Neural cell (in vitro differentiated cells): ENCODE data around the gene ASH1L. TPM values are rescaled to one million over a fixed set of nuclear protein-coding genes. Genes with fewer than 3 reads are reported as not detected.
"Not testable (repeated sequence)": the region's sequence is repeated elsewhere in the genome, so short reads cannot be mapped to it uniquely, and the experiment has no call there.

Experiments used
- H2AFZ ChIP-seq: fragments of 200-600, 300-800 bp; sonication (generic), shearing (Covaris generic); 2 replicates; pipeline ENCODE4 v1.6.0; 2014; ENCODE audit warnings: low read depth, mild to moderate bottlenecking, antibody characterized with exemption, low read length, moderate library complexity
- H3F3A ChIP-seq: fragments of 200-600 bp; shearing (Covaris generic); 2 replicates; pipeline ENCODE4 v1.6.1; 2016; ENCODE audit warnings: mild to moderate bottlenecking, moderate library complexity, mixed read lengths, antibody characterized with exemption, low read length; ENCODE audit not compliant: insufficient read depth, poor library complexity, severe bottlenecking
- H3K27ac ChIP-seq: fragments of 200-600, 300-800 bp; sonication (generic), shearing (Covaris generic); 2 replicates; pipeline ENCODE4 v1.5.1; 2014; ENCODE audit warnings: mild to moderate bottlenecking, low read length, moderate library complexity
- H3K27me3 ChIP-seq: fragments of 300-800, 200-600 bp; sonication (generic), shearing (Covaris generic); 2 replicates; pipeline ENCODE4 v1.6.0; 2014; ENCODE audit warnings: mild to moderate bottlenecking, low read depth, low read length, moderate library complexity; ENCODE audit not compliant: insufficient read depth
- H3K36me3 ChIP-seq: fragments of 300-800, 200-600 bp; sonication (generic), shearing (Covaris generic); 2 replicates; pipeline ENCODE4 v1.5.1; 2014; ENCODE audit warnings: mild to moderate bottlenecking, antibody characterized with exemption, low read length, moderate library complexity; ENCODE audit not compliant: insufficient read depth
- H3K4me2 ChIP-seq: fragments of 300-800, 200-600 bp; sonication (generic), shearing (Covaris generic); 2 replicates; pipeline ENCODE4 v1.6.0; 2014; ENCODE audit warnings: mild to moderate bottlenecking, low read length
- H3K4me3 ChIP-seq: fragments of 300-800, 200-600 bp; sonication (generic), shearing (Covaris generic); 2 replicates; pipeline ENCODE4 v1.5.1; 2014; ENCODE audit warnings: mild to moderate bottlenecking, low read length, moderate library complexity
- H3K79me2 ChIP-seq: fragments of 200-600 bp; shearing (Covaris generic); replicated peaks from 2 replicates; pipeline ENCODE4 v1.6.0; 2014; ENCODE audit warnings: mild to moderate bottlenecking, low read length, moderate library complexity; ENCODE audit not compliant: insufficient read depth
- H3K9ac ChIP-seq: fragments of 300-800, 200-600 bp; sonication (generic), shearing (Covaris generic); 2 replicates; pipeline ENCODE4 v1.6.1; 2016; ENCODE audit warnings: mild to moderate bottlenecking, low read length, mixed read lengths
- H3K9me2 ChIP-seq: fragments of 200-600 bp; shearing (Covaris generic); 2 replicates; pipeline ENCODE4 v1.6.1; 2016; ENCODE audit warnings: mild to moderate bottlenecking, low read length, mixed read lengths; ENCODE audit not compliant: insufficient read depth
- H3K9me3 ChIP-seq: fragments of 200-600, 300-800 bp; sonication (generic), shearing (Covaris generic); 2 replicates; pipeline ENCODE4 v1.6.1; 2016; ENCODE audit warnings: mild to moderate bottlenecking, mixed run types, low read length, moderate library complexity, mixed read lengths
- H4K20me1 ChIP-seq: fragments of 200-600 bp; shearing (Covaris generic); 2 replicates; pipeline ENCODE4 v1.6.1; 2016; ENCODE audit warnings: mild to moderate bottlenecking, mixed run types; ENCODE audit not compliant: insufficient read depth
- CTCF ChIP-seq: fragments of 450-650 bp; IDR thresholded peaks from 2 replicates; pipeline ENCODE4 v1.5.1; 2014; ENCODE audit warnings: antibody characterized with exemption, mild to moderate bottlenecking, moderate library complexity; ENCODE audit not compliant: poor library complexity, severe bottlenecking
- EP300 ChIP-seq: fragments of 450-650 bp; conservative IDR thresholded peaks from 2 replicates; pipeline ENCODE4 v1.6.1; 2014; ENCODE audit warnings: antibody characterized with exemption, mild to moderate bottlenecking, moderate library complexity; ENCODE audit not compliant: poor library complexity, severe bottlenecking
- EZH2 ChIP-seq: fragments of 200-600, 300-800 bp; shearing (Covaris generic), sonication (generic); IDR thresholded peaks from 2 replicates; pipeline ENCODE4 v1.6.1; 2014; ENCODE audit warnings: antibody characterized with exemption, low read length, borderline replicate concordance, mild to moderate bottlenecking; ENCODE audit not compliant: insufficient read depth, poor library complexity, severe bottlenecking
- RAD21 ChIP-seq: fragments of 450-650 bp; conservative IDR thresholded peaks from 2 replicates; pipeline ENCODE4 v1.6.1; 2014; ENCODE audit warnings: antibody characterized with exemption, mild to moderate bottlenecking, moderate library complexity
- polyA plus RNA-seq: library from polyadenylated mRNA; depleted of rRNA; stranded (reverse); fragments of >200 nt; gene quantifications from 2 replicates; pipeline ENCODE4 v1.2.3, GENCODE V29; 2014
- TF ChIP-seq, protein P1 (sequence below): IDR thresholded peaks from 2 replicates; pipeline ENCODE4 v1.6.1; 2012; ENCODE audit warnings: borderline replicate concordance

Gene ASH1L
- polyA plus RNA-seq, 1 donor from 2014 or later: 16.2 TPM

GRCh38 chr1:155453141-155453540 is 109.5 kb downstream of the ASH1L start:
- H2AFZ ChIP-seq: no peak overlapping the region
- H3K9ac ChIP-seq: no peak overlapping the region
- TF ChIP-seq EP300 (no peak), RAD21 (no peak), EZH2 (no peak), CTCF (no peak)
- TF ChIP-seq, protein P1, sequence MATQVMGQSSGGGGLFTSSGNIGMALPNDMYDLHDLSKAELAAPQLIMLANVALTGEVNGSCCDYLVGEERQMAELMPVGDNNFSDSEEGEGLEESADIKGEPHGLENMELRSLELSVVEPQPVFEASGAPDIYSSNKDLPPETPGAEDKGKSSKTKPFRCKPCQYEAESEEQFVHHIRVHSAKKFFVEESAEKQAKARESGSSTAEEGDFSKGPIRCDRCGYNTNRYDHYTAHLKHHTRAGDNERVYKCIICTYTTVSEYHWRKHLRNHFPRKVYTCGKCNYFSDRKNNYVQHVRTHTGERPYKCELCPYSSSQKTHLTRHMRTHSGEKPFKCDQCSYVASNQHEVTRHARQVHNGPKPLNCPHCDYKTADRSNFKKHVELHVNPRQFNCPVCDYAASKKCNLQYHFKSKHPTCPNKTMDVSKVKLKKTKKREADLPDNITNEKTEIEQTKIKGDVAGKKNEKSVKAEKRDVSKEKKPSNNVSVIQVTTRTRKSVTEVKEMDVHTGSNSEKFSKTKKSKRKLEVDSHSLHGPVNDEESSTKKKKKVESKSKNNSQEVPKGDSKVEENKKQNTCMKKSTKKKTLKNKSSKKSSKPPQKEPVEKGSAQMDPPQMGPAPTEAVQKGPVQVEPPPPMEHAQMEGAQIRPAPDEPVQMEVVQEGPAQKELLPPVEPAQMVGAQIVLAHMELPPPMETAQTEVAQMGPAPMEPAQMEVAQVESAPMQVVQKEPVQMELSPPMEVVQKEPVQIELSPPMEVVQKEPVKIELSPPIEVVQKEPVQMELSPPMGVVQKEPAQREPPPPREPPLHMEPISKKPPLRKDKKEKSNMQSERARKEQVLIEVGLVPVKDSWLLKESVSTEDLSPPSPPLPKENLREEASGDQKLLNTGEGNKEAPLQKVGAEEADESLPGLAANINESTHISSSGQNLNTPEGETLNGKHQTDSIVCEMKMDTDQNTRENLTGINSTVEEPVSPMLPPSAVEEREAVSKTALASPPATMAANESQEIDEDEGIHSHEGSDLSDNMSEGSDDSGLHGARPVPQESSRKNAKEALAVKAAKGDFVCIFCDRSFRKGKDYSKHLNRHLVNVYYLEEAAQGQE: no peak
- no peak overlapping the region for H3K27ac ChIP-seq
- H3K9me3 ChIP-seq: no peaks in the 10 kb centered on the region
- no peak overlapping the region for H3K4me3 ChIP-seq
- H3F3A ChIP-seq: no peaks in the 10 kb centered on the region
- no peak overlapping the region for H3K4me2 ChIP-seq
- no peaks in the 10 kb centered on the region for H3K9me2 ChIP-seq
- H3K79me2 ChIP-seq: no peaks in the 10 kb centered on the region
- H3K27me3 ChIP-seq: no peaks in the 10 kb centered on the region
- peaks cover 1% of the 10 kb centered on the region for H3K36me3 ChIP-seq
- no peaks in the 10 kb centered on the region for H4K20me1 ChIP-seq

DNA sequence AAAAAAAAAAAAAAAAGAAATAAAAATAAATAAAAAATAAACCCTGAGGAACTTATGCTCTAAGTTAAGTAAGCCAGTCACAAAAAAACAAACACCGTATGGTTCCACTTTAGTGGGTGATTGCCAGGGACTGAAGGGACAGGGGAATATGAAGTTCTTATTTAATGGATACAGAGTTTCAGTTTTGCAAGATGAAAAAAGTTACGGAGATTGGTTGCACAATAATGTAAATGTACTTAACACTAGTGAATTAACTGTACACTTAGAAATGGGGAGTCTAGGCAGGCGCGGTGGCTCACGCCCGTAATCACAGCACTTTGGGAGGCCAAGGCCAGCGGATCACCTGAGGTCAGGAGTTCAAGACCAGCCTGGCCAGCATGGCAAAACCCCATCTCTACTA is 111.4 kb downstream of the ASH1L start:
- no peaks in the 10 kb centered on the region for H3K9me3 ChIP-seq
- H3K9me2 ChIP-seq: no peaks in the 10 kb centered on the region
- peaks cover 6% of the 10 kb centered on the region for H3K36me3 ChIP-seq
- H3K9ac ChIP-seq: no peak overlapping the region
- H3K4me2 ChIP-seq: no peak overlapping the region
- H3K4me3 ChIP-seq: no peak overlapping the region
- no peaks in the 10 kb centered on the region for H3K79me2 ChIP-seq
- no peak overlapping the region for H3K27ac ChIP-seq
- no peaks in the 10 kb centered on the region for H3K27me3 ChIP-seq
- H4K20me1 ChIP-seq: no peaks in the 10 kb centered on the region
- no peaks in the 10 kb centered on the region for H3F3A ChIP-seq
- H2AFZ ChIP-seq: no peak overlapping the region
- TF ChIP-seq RAD21 (no peak), EZH2 (no peak), EP300 (no peak)
- TF ChIP-seq, protein P1: no peak

DNA sequence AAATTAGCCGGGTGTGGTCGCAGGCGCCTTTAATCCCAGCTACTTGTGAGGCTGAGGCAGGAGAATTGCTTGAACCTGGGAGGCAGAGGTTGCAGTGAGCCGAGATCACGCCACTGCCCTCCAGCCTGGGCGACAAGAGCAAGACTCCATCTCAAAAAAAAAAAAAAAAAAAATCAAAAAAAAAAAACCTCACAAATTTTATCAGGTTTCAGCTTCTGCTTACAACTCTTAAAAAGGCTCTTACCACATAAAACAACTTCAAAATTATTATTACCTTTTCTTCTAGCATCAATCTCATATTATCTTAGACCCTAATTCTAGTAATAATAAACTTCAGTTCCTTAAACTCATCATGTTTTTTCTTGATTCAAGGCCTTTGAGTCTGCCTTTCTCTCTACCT is 120.2 kb downstream of the ASH1L start:
- not testable (repeated sequence) for H3K9me3 ChIP-seq, H3K9me2 ChIP-seq, H3K9ac ChIP-seq, H3K4me2 ChIP-seq, H3K4me3 ChIP-seq, H4K20me1 ChIP-seq, H3K27me3 ChIP-seq, H3K27ac ChIP-seq, H3K36me3 ChIP-seq, H2AFZ ChIP-seq, H3K79me2 ChIP-seq, H3F3A ChIP-seq
